HG02642 (cell line): Measurements from ENCODE around the gene FKBP9.
"Not testable (repeated sequence)": the region's sequence is repeated elsewhere in the genome, so short reads cannot be mapped to it uniquely, and the experiment has no call there.

Source experiments
- ATAC-seq: cut with Tn5 transposase; IDR thresholded peaks from one replicate; pipeline ENCODE4 v1.9.1; 2021; ENCODE audit warnings: mild to moderate bottlenecking; ENCODE audit not compliant: unreplicated experiment, poor library complexity

FKBP9 gene

DNA sequence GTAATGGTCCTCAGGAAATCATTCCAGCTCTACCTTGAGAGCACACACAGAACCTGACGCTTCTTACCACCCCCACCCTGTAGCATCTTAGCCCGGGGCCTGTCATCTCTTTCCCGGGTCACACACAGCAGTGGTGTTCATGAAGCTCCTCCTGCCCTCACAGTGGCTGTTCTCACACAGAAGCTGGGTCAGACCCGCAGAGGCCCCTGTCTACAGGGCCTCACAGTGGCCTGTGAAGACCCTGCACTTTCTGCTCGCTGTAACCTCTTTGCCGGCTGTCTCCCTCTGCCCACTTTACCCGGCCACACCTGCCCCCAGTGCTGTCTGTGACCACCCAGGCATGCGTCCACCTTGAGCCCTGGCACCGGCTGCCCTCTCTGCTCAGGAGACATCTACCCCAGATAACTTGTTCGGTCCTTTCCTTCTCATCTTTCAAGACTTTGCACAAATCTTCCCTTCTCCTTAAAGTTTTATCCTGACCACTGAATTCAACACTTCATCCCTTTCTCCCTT, 46.9 kb downstream of the FKBP9 start:
- ATAC-seq, result not testable (repeated sequence)

DNA sequence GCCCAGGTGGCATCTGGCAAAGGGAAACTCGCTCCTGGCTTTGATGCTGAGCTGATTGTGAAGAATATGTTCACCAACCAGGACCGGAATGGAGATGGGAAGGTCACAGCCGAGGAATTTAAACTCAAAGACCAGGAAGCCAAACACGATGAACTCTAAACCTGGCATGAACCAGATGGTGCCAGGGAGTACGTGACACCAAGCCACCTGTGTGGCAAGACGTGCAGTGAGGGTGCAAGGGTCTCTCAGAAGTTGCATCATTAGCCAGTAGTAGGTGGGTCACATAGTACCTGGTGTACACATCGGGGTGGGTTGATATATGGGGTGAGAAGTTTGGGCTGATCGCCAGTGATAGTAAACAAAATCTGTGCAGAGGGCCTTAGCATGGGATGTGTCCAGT, 48.0 kb downstream of the FKBP9 start:
- ATAC-seq, result not testable (repeated sequence)

DNA sequence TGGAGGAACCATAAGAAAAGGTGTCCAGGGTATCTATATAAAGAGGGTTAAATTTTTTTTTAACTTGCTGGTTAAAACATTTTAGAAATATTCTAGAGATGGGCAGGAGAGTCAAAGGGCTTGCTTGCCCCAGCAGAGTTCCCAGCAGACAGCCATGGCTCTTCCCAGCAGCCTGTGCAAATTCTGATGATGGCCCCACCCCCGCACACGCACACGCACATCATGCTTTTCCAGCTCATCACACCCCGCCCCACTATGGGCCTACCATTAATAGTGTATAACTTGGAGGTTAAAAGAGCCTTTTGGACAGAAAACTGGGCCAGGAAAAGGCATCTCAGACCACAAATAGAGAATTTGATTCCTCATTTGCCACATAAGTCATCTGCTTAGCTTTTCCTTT, 48.5 kb downstream of the FKBP9 start:
- ATAC-seq, result not testable (repeated sequence)

DNA sequence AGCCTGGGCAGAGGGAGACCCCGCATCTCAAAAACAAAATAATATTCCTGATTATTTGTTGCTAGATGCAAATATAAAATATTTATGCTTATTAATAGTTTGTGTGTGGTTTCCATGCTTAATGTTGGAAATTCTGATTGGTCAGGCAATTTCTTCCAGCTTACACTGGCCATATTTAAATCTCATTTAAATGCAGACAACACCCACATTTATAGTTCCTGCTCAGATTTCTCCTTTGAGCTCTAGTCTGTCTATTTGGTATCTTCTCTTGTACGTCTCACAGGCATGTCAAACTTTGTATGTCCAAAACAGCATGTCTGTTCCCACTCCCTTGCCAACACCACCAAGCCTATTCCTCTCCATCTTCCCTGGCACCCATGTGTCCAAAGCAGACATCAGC, 52.5 kb downstream of the FKBP9 start:
- no peak for ATAC-seq

GRCh38 chr7:33012364-33012763, 55.1 kb downstream of the FKBP9 start:
- no peak for ATAC-seq

DNA sequence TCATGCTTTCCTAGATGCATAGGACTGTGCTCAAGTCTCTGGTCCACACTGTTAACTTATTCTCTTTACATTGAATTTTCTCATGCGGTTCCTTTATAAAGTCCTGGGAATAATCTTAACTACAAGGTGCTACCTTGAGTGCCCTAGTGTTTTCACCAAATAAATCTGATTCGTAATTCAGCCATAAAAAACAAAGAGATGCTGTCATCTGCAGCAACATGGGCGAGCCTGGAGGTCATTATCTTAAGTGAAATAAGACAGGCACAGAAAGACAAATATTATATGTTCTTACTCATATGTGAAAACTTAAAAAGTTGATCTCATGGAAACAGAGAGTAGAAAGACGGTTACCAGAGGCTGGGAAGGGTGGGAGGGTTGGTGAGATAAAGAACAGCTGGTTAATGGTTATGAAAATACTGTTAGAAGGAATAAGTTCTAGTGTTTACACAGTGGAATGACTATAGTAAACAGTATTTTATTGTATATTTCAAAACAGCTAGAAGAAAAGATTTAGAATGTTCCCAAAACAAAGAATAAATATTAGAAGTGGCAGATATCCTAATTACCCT, 67.0 kb downstream of the FKBP9 start:
- no peak for ATAC-seq

GRCh38 chr7:33035776-33036175, 78.5 kb downstream of the FKBP9 start:
- ATAC-seq, result no peak

- ATAC-seq, result no peak
These were observed 81.4 kb downstream of the FKBP9 start for GRCh38 chr7:33038639-33039038.

GRCh38 chr7:33039257-33039902, 82.1 kb downstream of the FKBP9 start:
- peak; percentile 32 for ATAC-seq

GRCh38 chr7:33039903-33040292, 82.7 kb downstream of the FKBP9 start:
- no peak for ATAC-seq

GRCh38 chr7:33040803-33041516, 83.7 kb downstream of the FKBP9 start:
- ATAC-seq, result peak; percentile 96

DNA sequence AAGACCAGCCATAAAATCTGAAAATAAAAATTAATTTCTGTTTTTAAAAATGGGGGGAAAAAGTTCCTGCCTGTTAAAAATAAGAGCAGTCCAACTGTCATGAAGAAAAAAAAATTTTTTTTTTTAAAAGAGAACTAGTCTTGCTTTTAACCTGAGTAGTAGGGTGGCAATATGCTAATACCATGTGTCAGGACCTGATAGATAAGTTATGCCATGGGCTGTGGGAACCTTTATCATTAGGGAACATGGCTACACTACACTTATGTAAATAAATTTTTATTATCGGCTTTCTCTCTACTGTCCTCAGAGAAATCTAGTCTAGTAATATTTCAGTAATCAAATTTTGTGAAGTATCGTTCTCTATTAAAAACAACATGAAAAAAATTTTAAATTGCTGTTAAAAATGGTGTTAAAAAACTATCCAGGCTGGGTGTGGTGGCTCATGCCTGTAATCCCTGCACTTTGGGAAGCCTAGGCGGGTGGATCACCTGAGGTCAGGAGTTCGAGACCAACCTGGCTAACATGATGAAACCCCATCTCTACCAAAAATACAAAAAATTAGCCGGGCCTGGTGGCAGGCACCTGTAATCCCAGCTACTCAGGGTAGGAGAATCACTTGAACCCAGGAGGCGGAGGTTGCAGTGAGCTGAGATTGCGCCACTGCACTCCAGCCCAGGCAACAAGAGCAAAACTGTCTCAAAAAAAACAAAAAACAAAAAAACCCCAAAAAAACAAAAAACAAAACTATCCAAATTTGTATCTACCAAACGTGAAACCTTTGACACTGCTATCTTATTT, 84.6 kb downstream of the FKBP9 start:
- no peak for ATAC-seq

GRCh38 chr7:33043501-33044400, 86.5 kb downstream of the FKBP9 start:
- ATAC-seq, result no peak

GRCh38 chr7:33044401-33044718, 87.1 kb downstream of the FKBP9 start:
- ATAC-seq, result no peak

- ATAC-seq, result peak; percentile 28
These were observed 87.7 kb downstream of the FKBP9 start for GRCh38 chr7:33044986-33045385.

DNA sequence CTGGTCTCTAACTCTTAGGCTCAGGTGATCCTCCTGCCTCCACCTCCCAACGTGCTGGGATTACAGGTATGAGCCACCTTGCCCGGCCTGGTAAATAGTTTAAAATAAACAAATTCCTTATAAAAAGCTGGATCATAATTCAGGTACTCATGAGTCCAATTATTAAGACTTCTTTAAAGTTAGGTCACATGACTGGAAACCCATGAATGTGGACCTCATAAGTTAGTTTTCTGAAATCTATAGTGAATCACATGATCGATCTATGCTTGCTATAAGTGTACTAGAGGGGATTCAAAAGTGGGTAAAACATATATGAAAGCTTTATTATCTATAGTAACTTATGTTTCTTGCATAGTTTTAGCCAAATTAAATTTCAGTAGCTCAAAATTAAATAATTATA, 91.0 kb downstream of the FKBP9 start:
- ATAC-seq, result no peak

DNA sequence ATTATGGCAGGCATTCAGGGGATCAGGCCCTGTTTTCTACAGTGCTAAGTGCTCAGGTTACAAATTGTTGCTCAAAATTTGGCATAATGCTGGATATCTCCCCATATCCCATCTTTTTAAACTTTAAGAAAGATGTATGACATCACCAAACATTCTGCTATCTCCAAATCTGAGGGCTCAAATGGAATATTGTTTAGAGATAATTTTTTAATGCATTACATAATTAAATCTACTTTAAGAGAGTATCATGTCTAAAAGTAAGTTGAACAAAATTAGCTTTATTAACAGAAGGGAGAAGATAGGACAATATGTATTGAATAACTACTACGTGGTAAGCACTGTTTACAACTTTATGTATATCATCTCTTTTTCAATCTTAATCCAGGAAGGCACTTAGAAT, 91.5 kb downstream of the FKBP9 start:
- ATAC-seq, result no peak

DNA sequence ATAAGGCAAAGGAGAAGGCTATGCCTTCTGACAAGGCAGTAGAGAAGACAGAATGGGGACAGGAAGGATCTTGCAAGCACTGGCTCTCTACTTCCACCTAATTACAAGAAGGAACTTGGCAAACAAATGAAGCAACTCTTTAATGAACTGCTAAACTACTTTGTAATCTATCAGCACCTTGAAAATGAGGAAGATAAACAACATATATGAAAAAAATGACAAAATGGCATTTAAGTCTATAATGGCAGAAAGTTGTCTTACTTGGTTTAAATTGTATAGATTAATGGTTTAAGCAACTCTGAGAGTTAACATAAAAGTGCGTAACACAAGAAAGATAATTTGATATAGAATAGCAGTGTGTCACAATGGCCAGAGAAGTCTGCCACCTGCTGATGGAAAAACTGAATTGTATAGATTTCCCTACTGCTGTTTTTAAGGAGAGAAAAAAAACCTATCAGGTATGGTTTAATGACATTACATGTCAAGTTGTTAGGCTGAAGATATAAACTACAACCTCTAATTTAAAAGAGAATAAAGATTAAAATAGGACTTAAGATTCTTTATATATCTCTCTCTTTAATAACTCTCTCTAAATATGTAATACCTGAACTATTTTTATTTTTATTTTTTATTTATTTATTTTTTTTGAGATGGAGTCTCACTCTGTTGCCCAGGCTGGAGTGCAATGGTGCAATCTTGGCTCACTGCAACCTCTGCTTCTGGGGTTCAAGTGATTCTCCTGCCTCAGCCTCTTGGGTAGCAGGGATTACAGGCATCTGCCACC, 93.5 kb downstream of the FKBP9 start:
- ATAC-seq, result peak; percentile 48

- no peak for ATAC-seq
These were observed 96.5 kb downstream of the FKBP9 start for GRCh38 chr7:33053721-33054120.
